H1 (cell line): Measurements from ENCODE around the gene CRTAC1. TPM values are rescaled to one million over a fixed set of nuclear protein-coding genes. Genes with fewer than 3 reads are reported as not detected.

Source experiments
- CHD1 ChIP-seq: IDR thresholded peaks from 2 replicates; pipeline ENCODE4 v1.6.1; 2012; ENCODE audit warnings: low read depth, low read length, improper control_type of control experiment
- HDAC6 ChIP-seq: IDR thresholded peaks from one replicate; pipeline ENCODE4 v1.7.1; 2012; ENCODE audit warnings: low read depth, mild to moderate bottlenecking, inconsistent platforms, low read length, moderate library complexity
- PHF8 ChIP-seq: fragments of 200-600 bp; sonication (generic); conservative IDR thresholded peaks from 2 replicates; pipeline ENCODE4 v1.7.1; 2012; ENCODE audit warnings: low read depth, mild to moderate bottlenecking, inconsistent platforms, low read length, moderate library complexity
- TAF1 ChIP-seq: IDR thresholded peaks from 2 replicates; pipeline ENCODE4 v1.6.1; 2011; ENCODE audit warnings: mild to moderate bottlenecking, low read depth, low read length
- polyA plus RNA-seq, 7 experiments: library from polyadenylated mRNA; depleted of rRNA in 3 of 7; stranded (reverse) in 5 of 7; unstranded in 2 of 7; fragments of >200 nt in 5 of 7; fragments of 200-250 nt in 2 of 7; gene quantifications; 1 replicate in 5 of 7; 2 replicates in 1 of 7; 4 replicates in 1 of 7; pipeline versions ENCODE4 v1.2.1 to v1.2.3, GENCODE V29; 2011 to 2013; ENCODE audit warnings: missing spikeins in 2 of 7, mixed read lengths in 2 of 7
- total RNA-seq: library from RNA; stranded (reverse); fragmentation: NEBNext Ultra II Directional; extraction: Animal tissue kit (Norgen Biotek cat#: 25700); gene quantifications from 2 replicates; pipeline ENCODE4 v1.2.1, GENCODE V29; 2021

The CRTAC1 gene
- total and polyA plus RNA-seq, 2 of the 8 experiments (the other 6 are each of a cell fraction or from before 2014, with no cell fraction given): 0.91 to 1.2 TPM

- TF ChIP-seq PHF8: no peak
- TF ChIP-seq HDAC6: no peak
- no peak for TF ChIP-seq CHD1
- TF ChIP-seq TAF1: no peak
Measured at GRCh38 chr10:97852277-97852676, 178.1 kb downstream of the CRTAC1 start (continued).
